GM12878 (cell line): ENCODE results near the gene ASH1L. TPM values are rescaled to one million over a fixed set of nuclear protein-coding genes. Genes with fewer than 3 reads are reported as not detected.
A peak's percentile ranks its signal among the peaks of the same experiment; 100 is the strongest.
"Not testable (repeated sequence)": the region's sequence is repeated elsewhere in the genome, so short reads cannot be mapped to it uniquely, and the experiment has no call there.

ENCODE experiments used
- ATAC-seq: fragments of 200-7000 bp; cut with Tn5 transposase; 3 replicates; pipeline ENCODE4 v1.9.1; 2020; ENCODE audit warnings: mild to moderate bottlenecking, moderate library complexity
- BruUV-seq: library from RNA; stranded (reverse); fragments of 400-500 nt; replicated peaks from 2 replicates; lab custom pipeline; 2021; lab: Mats Ljungman, UMichigan
- CTCF ChIA-PET: fragments of 300-600 bp; sonication (Branson Sonifier 250); formaldehyde crosslinking; extraction: SDS; loops from one replicate; lab custom pipeline; 2021; ENCODE audit warnings: inconsistent platforms; lab: Yijun Ruan, JAX
- POLR2A ChIA-PET: fragments of 350-600 bp; formaldehyde crosslinking; extraction: SDS; loops from one replicate; lab custom pipeline; 2021; ENCODE audit warnings: inconsistent platforms; lab: Charles Lee
- RAD21 ChIA-PET: fragments of 300-600 bp; sonication (Branson Sonifier 250); formaldehyde crosslinking; loops from one replicate; lab custom pipeline; 2023; ENCODE audit warnings: antibody characterized with exemption; ENCODE audit not compliant: unreplicated experiment; lab: Charles Lee
- SMC1A ChIA-PET: fragments of 300-600 bp; sonication (Branson Sonifier 250); formaldehyde crosslinking; loops from one replicate; lab custom pipeline; 2023; ENCODE audit not compliant: unreplicated experiment, uncharacterized antibody; lab: Charles Lee
- DNase-seq: peaks from one replicate; pipeline ENCODE4 v3.0.0-alpha.2; 2011; ENCODE audit warnings: low read depth, low spot score
- FAIRE-seq: peaks from 3 replicates; lab custom pipeline; 2011; peaks lifted over from hg19 to GRCh38; lab: Jason Lieb, UNC
- H2AFZ ChIP-seq: 2 replicates; pipeline ENCODE4 v1.6.0; 2011; ENCODE audit warnings: low read depth, low read length, control low read depth; ENCODE audit not compliant: control insufficient read depth
- H3K27ac ChIP-seq: 2 replicates; pipeline ENCODE4 v1.5.1; 2011; ENCODE audit warnings: control low read depth; ENCODE audit not compliant: control insufficient read depth, insufficient read depth
- H3K27me3 ChIP-seq, 2 experiments: replicated peaks in 1 of 2; 2 replicates each; pipeline versions ENCODE4 v1.6.0 to v1.6.1; 2011; ENCODE audit warnings: low read length in 1 of 2; ENCODE audit not compliant: control insufficient read depth in 2 of 2, insufficient read depth in 2 of 2
- H3K36me3 ChIP-seq, 2 experiments: 2 replicates each; pipeline ENCODE4 v1.5.1; 2011; ENCODE audit warnings: low read length in 1 of 2; ENCODE audit not compliant: control insufficient read depth in 2 of 2, insufficient read depth in 2 of 2
- H3K4me1 ChIP-seq: 2 replicates; pipeline ENCODE4 v1.6.1; 2011; ENCODE audit warnings: mild to moderate bottlenecking, low read length, moderate library complexity, mixed read lengths; ENCODE audit not compliant: control insufficient read depth, insufficient read depth
- H3K4me2 ChIP-seq: 2 replicates; pipeline ENCODE4 v1.6.0; 2011; ENCODE audit warnings: control low read depth; ENCODE audit not compliant: control insufficient read depth, insufficient read depth
- H3K4me3 ChIP-seq: fragments of 200-600 bp; sonication (generic); 2 replicates; pipeline ENCODE4 v1.5.1; 2016
- H3K79me2 ChIP-seq: 2 replicates; pipeline ENCODE4 v1.6.0; 2011; ENCODE audit warnings: low read length; ENCODE audit not compliant: control insufficient read depth, insufficient read depth
- H3K9ac ChIP-seq: 2 replicates; pipeline ENCODE4 v1.8.0; 2011; ENCODE audit warnings: low read length, control low read depth, mixed read lengths; ENCODE audit not compliant: control insufficient read depth, insufficient read depth
- H3K9me3 ChIP-seq: replicated peaks from 3 replicates; pipeline ENCODE4 v1.5.1; 2011; ENCODE audit warnings: mild to moderate bottlenecking, low read length; ENCODE audit not compliant: control insufficient read depth, insufficient read depth
- H4K20me1 ChIP-seq: 2 replicates; pipeline ENCODE4 v1.6.0; 2011; ENCODE audit not compliant: control insufficient read depth, insufficient read depth
- ASH2L ChIP-seq: fragments of 300-600, 200-600 bp; sonication (generic); IDR thresholded peaks from 2 replicates; pipeline ENCODE4 v1.6.1; 2017; ENCODE audit warnings: low read depth, mild to moderate bottlenecking, borderline replicate concordance
- BHLHE40 ChIP-seq, 2 experiments: fragments of 450-650 bp in 1 of 2; IDR thresholded peaks; 2 replicates each; pipeline ENCODE4 v1.6.1; 2011 to 2017; ENCODE audit warnings: low read depth in 2 of 2, borderline replicate concordance in 1 of 2, improper control_type of control experiment in 1 of 2, low read length in 1 of 2, mild to moderate bottlenecking in 1 of 2
- CHD2 ChIP-seq: IDR thresholded peaks from 2 replicates; pipeline ENCODE4 v1.6.1; 2011; ENCODE audit warnings: low read depth, low read length, improper control_type of control experiment, borderline replicate concordance
- GATAD2B ChIP-seq: fragments of 450-650 bp; conservative IDR thresholded peaks from 2 replicates; pipeline ENCODE4 v1.6.1; 2017; ENCODE audit warnings: low read depth, mild to moderate bottlenecking, moderate library complexity
- HDGF ChIP-seq: fragments of 450-650 bp; IDR thresholded peaks from 2 replicates; pipeline ENCODE4 v1.6.1; 2016; ENCODE audit warnings: antibody characterized with exemption
- LARP7 ChIP-seq: fragments of 450-650 bp; IDR thresholded peaks from 2 replicates; pipeline ENCODE4 v1.6.1; 2017; ENCODE audit warnings: mild to moderate bottlenecking
- MLLT1 ChIP-seq: fragments of 450-650 bp; IDR thresholded peaks from 2 replicates; pipeline ENCODE4 v1.6.1; 2016; ENCODE audit warnings: mild to moderate bottlenecking
- NBN ChIP-seq: fragments of 450-650 bp; IDR thresholded peaks from 2 replicates; pipeline ENCODE4 v1.6.1; 2016
- NKRF ChIP-seq: fragments of 450-650 bp; conservative IDR thresholded peaks from 2 replicates; pipeline ENCODE4 v1.6.1; 2017; ENCODE audit warnings: mild to moderate bottlenecking, moderate library complexity
- NR2F1 ChIP-seq: fragments of 450-650 bp; conservative IDR thresholded peaks from 2 replicates; pipeline ENCODE4 v1.6.1; 2017; ENCODE audit warnings: mild to moderate bottlenecking
- RELB ChIP-seq: fragments of 450-650 bp; IDR thresholded peaks from 2 replicates; pipeline ENCODE4 v1.6.1; 2017; ENCODE audit warnings: low read depth, mild to moderate bottlenecking, moderate library complexity
- SMAD5 ChIP-seq: IDR thresholded peaks from 2 replicates; pipeline ENCODE4 v1.6.1; 2016; ENCODE audit warnings: antibody characterized with exemption, low read depth
- SPI1 ChIP-seq: IDR thresholded peaks from 2 replicates; pipeline ENCODE4 v1.6.1; 2011; ENCODE audit warnings: low read depth, mild to moderate bottlenecking, low read length, moderate library complexity, borderline replicate concordance; ENCODE audit not compliant: insufficient read depth
- YY1 ChIP-seq: IDR thresholded peaks from 2 replicates; pipeline ENCODE4 v1.6.1; 2011; ENCODE audit warnings: low read depth, mild to moderate bottlenecking, low read length
- WGBS: methylation state at CpG from one replicate; pipeline ENCODE4 v1.1.6; 2016; ENCODE audit warnings: low lambda C conversion rate; ENCODE audit not compliant: insufficient replicate concordance, insufficient coverage; ENCODE audit errors: missing lambda C conversion rate; 5-methylcytosine and 5-hydroxymethylcytosine counted together
- in situ Hi-C: fragments of 300-500 bp; cut with MboI; formaldehyde crosslinking; loops from 9 replicates; pipeline ENCODE4 v1.14.3; 2018; ENCODE audit warnings: mixed read lengths
- intact Hi-C: fragments of 100-400 bp; cut with micrococcal nuclease; formaldehyde crosslinking; loops from one replicate; pipeline ENCODE4 v1.14.2; 2022; ENCODE audit not compliant: unreplicated experiment
- polyA plus RNA-seq, 11 experiments: library from polyadenylated mRNA; depleted of rRNA in 4 of 11; unstranded in 6 of 11; stranded (reverse) in 5 of 11; fragments of >200 nt; fragmentation: Nextera tagmentation in 4 of 11; fragmentation: Illumina TruSeq in 1 of 11; extraction: Ambion mirVana in 4 of 11; extraction: Trizol in 1 of 11; gene quantifications; 1 replicate in 1 of 11; 2 replicates in 10 of 11; pipeline versions ENCODE4 v1.2.1 to v1.2.3, GENCODE V29; 2011 to 2016; ENCODE audit warnings: inconsistent platforms in 2 of 11, missing spikeins in 2 of 11, low read depth in 1 of 11
- total RNA-seq, 4 experiments: library from RNA; depleted of rRNA in 3 of 4; stranded (reverse); fragments of >200 nt in 3 of 4; fragmentation: Illumina TruSeq in 1 of 4; extraction: Trizol in 1 of 4; gene quantifications; 2 replicates each; pipeline versions ENCODE4 v1.2.1 to v1.2.3, GENCODE V29; 2013 to 2021

The ASH1L gene
- total and polyA plus RNA-seq, 10 of the 15 experiments (the other 5 are each of a cell fraction or from before 2014, with no cell fraction given) = 1.7 to 23.9 (median 16.6) TPM

- FAIRE-seq = peak; percentile 73
- peak; percentile 94 for TF ChIP-seq YY1
- TF ChIP-seq NKRF = peak; percentile 75
- TF ChIP-seq NBN = peak; percentile 66; the same call in 1 of the 2 replicates
- TF ChIP-seq GATAD2B = 0 out of 2 replicates have a peak, but pooled peaks have one; percentile 59
- TF ChIP-seq SMAD5 = 0 out of 2 replicates have a peak, but pooled peaks have one; percentile 27
- TF ChIP-seq RELB = peak; percentile 75
- TF ChIP-seq MLLT1 = 0 out of 2 replicates have a peak, but pooled peaks have one; percentile 56
- peak; percentile 59; the same call in 1 of the 2 replicates for TF ChIP-seq ASH2L
- TF ChIP-seq CHD2 = 0 out of 2 replicates have a peak, but pooled peaks have one; percentile 6
- TF ChIP-seq BHLHE40 (IDR thresholded peaks at IDR 0.05; ENCODE audit: borderline replicate concordance in 1 of 2, low read depth in 2 of 2, low read length in 1 of 2) = peak in 1 of 2 experiments; percentile 42; a peak in 1 of 4 replicates
- peak; percentile 86; the same call in 1 of the 2 replicates for TF ChIP-seq LARP7
- 0 out of 2 replicates have a peak, but pooled peaks have one; percentile 10 for TF ChIP-seq NR2F1
- peak; percentile 72 for TF ChIP-seq HDGF
- peak; percentile 10; the same call in 1 of the 2 replicates for TF ChIP-seq SPI1
- peak overlapping the region; percentile 96 for H3K9ac ChIP-seq
- WGBS = under 1% methylated on average over 38 of the region's 56 CpGs
- RAD21 ChIA-PET = interaction anchor here (1.0 kb wide), 1 partner anchor 14 kb away, joined by 3 read pairs; no protein-coding TSS in a partner anchor
- BruUV-seq, in situ Hi-C loops, H3K36me3 ChIP-seq, DNase-seq, CTCF ChIA-PET, H4K20me1 ChIP-seq, H3K4me1 ChIP-seq, H3K27me3 ChIP-seq, H3K9me3 ChIP-seq: not testable (repeated sequence)
- peak; percentile 44 for ATAC-seq
- intact Hi-C loops = loop anchor here (2.0 kb wide), 1 partner anchor 33 kb away; no protein-coding TSS in a partner anchor
- H3K79me2 ChIP-seq = peaks cover 85% of the 10 kb centered on the region
- POLR2A ChIA-PET = interaction anchor here (0.9 to 1.3 kb wide), 2 partner anchors 58 to 62 kb away, joined by 3 to 4 read pairs; no protein-coding TSS in a partner anchor
- peak overlapping the region; percentile 99 for H3K27ac ChIP-seq
- peak overlapping the region; percentile 93 for H3K4me3 ChIP-seq
- peak overlapping the region; percentile 69 for H2AFZ ChIP-seq
- SMC1A ChIA-PET = interaction anchor here (1.8 kb wide), 1 partner anchor 26 kb away, joined by 8 read pairs; no protein-coding TSS in a partner anchor
- H3K4me2 ChIP-seq = 0 out of 2 replicates have a peak overlapping the region, but pooled peaks have one; percentile 25
Measured at GRCh38 chr1:155561779-155562580, 623 bp downstream of the ASH1L start.
